Heart left ventricle (tissue), 16 donors: ENCODE measurements around the gene PNRC1. TPM values are rescaled to one million over a fixed set of nuclear protein-coding genes. Genes with fewer than 3 reads are reported as not detected.

Source experiments
- ATAC-seq, 4 donors: fragments of 200-7000 bp; cut with Tn5 transposase; one replicate each; pipeline ENCODE4 v1.9.1; 2020 to 2022; ENCODE audit warnings: moderate library complexity in 4 of 4, mild to moderate bottlenecking in 3 of 4, moderate number of reproducible peaks in 1 of 4
- DNase-seq, 5 donors: peaks; one replicate each; pipeline ENCODE4 v3.0.0-alpha.2; 2020
- H3K27ac ChIP-seq, 12 donors: fragments of 200-600 bp; sonication (generic) in 4 of 12; one replicate each; pipeline versions ENCODE4 v1.5.0 to v1.8.0; 2016 to 2022; ENCODE audit warnings: mild to moderate bottlenecking in 2 of 12
- H3K27me3 ChIP-seq, 9 donors: fragments of 200-600 bp; sonication (generic) in 2 of 9; one replicate each; pipeline versions ENCODE4 v1.5.1 to v1.8.0; 2016 to 2022; ENCODE audit warnings: mild to moderate bottlenecking in 3 of 9
- H3K36me3 ChIP-seq, 9 donors: fragments of 200-600 bp; sonication (generic) in 2 of 9; one replicate each; pipeline versions ENCODE4 v1.5.0 to v1.8.0; 2018 to 2022; ENCODE audit warnings: mild to moderate bottlenecking in 2 of 9
- H3K4me1 ChIP-seq, 12 donors: fragments of 200-600 bp; sonication (generic) in 4 of 12; one replicate each; pipeline versions ENCODE4 v1.5.0 to v1.8.0; 2016 to 2022; ENCODE audit warnings: mild to moderate bottlenecking in 3 of 12
- H3K4me3 ChIP-seq, 12 donors: fragments of 200-600 bp; sonication (generic) in 4 of 12; one replicate each; pipeline versions ENCODE4 v1.5.0 to v1.8.0; 2017 to 2022; ENCODE audit warnings: mild to moderate bottlenecking in 9 of 12, moderate library complexity in 4 of 12
- H3K9me3 ChIP-seq, 12 donors: fragments of 200-600 bp; sonication (generic) in 4 of 12; one replicate each; pipeline versions ENCODE4 v1.5.0 to v1.8.0; 2016 to 2022; ENCODE audit warnings: mild to moderate bottlenecking in 1 of 12
- POLR2A ChIP-seq, 2 donors: fragments of 450-650 bp; IDR thresholded peaks; one replicate each; pipeline ENCODE4 v1.6.1; 2017; ENCODE audit warnings: antibody characterized with exemption in 2 of 2, mild to moderate bottlenecking in 2 of 2, moderate library complexity in 2 of 2
- WGBS, 4 donors: extraction: QIAGEN DNeasy Blood & Tissue Kit in 2 of 4; methylation state at CpG; one replicate each; pipeline versions ENCODE4 v1.1.5 to v1.1.7; 2013 to 2018; 5-methylcytosine and 5-hydroxymethylcytosine counted together
- intact Hi-C, 10 donors: fragments of 100-400 bp; cut with DNase I; formaldehyde crosslinking; loops; one replicate each; pipeline versions ENCODE4 v1.11.1 to v1.14.2; 2022
- polyA plus RNA-seq, 2 donors: library from polyadenylated mRNA; stranded (reverse); fragments of 200-250 nt; gene quantifications; one replicate each; pipeline ENCODE4 v1.2.3, GENCODE V29; 2013
- total RNA-seq, 9 donors: library from RNA; depleted of rRNA in 2 of 9; stranded (reverse); fragments of >200 nt in 2 of 9; fragmentation: NEBNext Ultra II Directional in 3 of 9; extraction: Animal tissue kit (Norgen Biotek cat#: 25700) in 3 of 9; gene quantifications; one replicate each; pipeline versions ENCODE4 v1.1.0 to v1.2.4, GENCODE V29; 2016 to 2023
- TF ChIP-seq, protein P1 (sequence below), 12 donors: fragments of 200-600 bp; sonication (generic) in 4 of 12; IDR thresholded peaks; one replicate each; pipeline versions ENCODE4 v1.5.0 to v1.8.0; 2018 to 2022; ENCODE audit warnings: antibody characterized with exemption in 12 of 12, mild to moderate bottlenecking in 5 of 12
- donor health status: ischemic (EF 13 %, LVEDD 7.1; RV severe dilation, severe dysfunction).
- donor health status: healthy with polysubstance abuse.
- donor health status: DM: no; HTN: yes; CAD: no.
- donor health status: DM: no; HTN: no; CAD: no.
- donor health status: ischemic (EF 25% LVEDD 6.9; RV normal size, moderate dysfunction).
- donor health status: ischemic (EF 25% LVEDD 5.7; RV mildly dilated, moderate dysfunction).
- donor health status: healthy.
- donor health status: DM: yes; HTN: yes; CAD: no.
- donor health status: ischemic (EF 35%, LVEDD 5.7; RV mildly dilated, moderate dysfunction).
- donor health status: nonischemic (EF 11% LVEDD 7.7; RV severe dilation, severe dysfunction).
- donor health status: DM: yes; HTN: yes; CAD: no.
- donor health status: PGD.
- donor health status: ischemic (EF 29% LVEDD 5.4; RV normal size, mild dysfunction).
- donor health status: nonischemic (EF 23%, LVEDD 6.1; RV moderate dilation, normal function).

The PNRC1 gene
- total and polyA plus RNA-seq, 11 donors, result 46.1 to 280 (median 183) TPM

GRCh38 chr6:89079511-89080234 is 878 bp upstream of the PNRC1 start:
- WGBS, 4 donors, result 1 to 2% (median 1%) methylated on average over 20 of the region's 20 CpGs
- H3K27ac ChIP-seq, result peak overlapping the region; percentile 95 to 100 (median 100)
- intact Hi-C loops, result loop anchor here (1.0 to 10.0 kb wide), 18 partner anchors 35 to 333 kb away; partner anchors contain the start of genes PM20D2 (in 4 of the 10), UBE2J1 (in 3 of the 10), RNGTT (in 1 of the 10) and RRAGD (in 1 of the 10)
- H3K27me3 ChIP-seq, result no peaks in the 10 kb centered on the region
- DNase-seq (peak; percentile 45 to 63 (median 52)), ATAC-seq (no peak)
- H3K36me3 ChIP-seq, result peaks cover 0 to 24% (median 16%) of the 10 kb centered on the region in 9 donors
- H3K4me3 ChIP-seq, result peak overlapping the region; percentile 21 to 100 (median 93)
- peaks cover 0 to 37% (median 18%) of the 10 kb centered on the region in 12 donors for H3K4me1 ChIP-seq
- H3K9me3 ChIP-seq, result no peaks in the 10 kb centered on the region
- TF ChIP-seq, protein P1, sequence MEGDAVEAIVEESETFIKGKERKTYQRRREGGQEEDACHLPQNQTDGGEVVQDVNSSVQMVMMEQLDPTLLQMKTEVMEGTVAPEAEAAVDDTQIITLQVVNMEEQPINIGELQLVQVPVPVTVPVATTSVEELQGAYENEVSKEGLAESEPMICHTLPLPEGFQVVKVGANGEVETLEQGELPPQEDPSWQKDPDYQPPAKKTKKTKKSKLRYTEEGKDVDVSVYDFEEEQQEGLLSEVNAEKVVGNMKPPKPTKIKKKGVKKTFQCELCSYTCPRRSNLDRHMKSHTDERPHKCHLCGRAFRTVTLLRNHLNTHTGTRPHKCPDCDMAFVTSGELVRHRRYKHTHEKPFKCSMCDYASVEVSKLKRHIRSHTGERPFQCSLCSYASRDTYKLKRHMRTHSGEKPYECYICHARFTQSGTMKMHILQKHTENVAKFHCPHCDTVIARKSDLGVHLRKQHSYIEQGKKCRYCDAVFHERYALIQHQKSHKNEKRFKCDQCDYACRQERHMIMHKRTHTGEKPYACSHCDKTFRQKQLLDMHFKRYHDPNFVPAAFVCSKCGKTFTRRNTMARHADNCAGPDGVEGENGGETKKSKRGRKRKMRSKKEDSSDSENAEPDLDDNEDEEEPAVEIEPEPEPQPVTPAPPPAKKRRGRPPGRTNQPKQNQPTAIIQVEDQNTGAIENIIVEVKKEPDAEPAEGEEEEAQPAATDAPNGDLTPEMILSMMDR (IDR thresholded peaks at IDR 0.05), result no peak
- no peak for TF ChIP-seq POLR2A (IDR thresholded peaks at IDR 0.05)

DNA sequence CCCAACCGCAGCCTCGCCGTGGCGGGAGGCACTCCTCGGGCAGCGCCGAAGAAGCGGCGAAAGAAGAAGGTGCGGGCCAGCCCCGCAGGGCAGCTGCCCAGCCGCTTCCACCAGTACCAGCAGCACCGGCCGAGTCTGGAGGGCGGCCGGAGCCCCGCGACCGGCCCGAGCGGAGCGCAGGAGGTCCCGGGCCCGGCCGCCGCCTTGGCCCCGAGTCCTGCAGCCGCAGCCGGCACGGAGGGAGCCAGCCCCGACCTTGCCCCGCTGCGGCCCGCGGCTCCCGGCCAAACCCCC is 525 bp downstream of the PNRC1 start:
- ATAC-seq (peak in 2 of 4 donors; percentile 7 to 13), DNase-seq (peak in 1 of 5 donors; percentile 36)
- intact Hi-C loops, result loop anchor here in 9 of 10 donors (2.0 to 10.0 kb wide), 13 partner anchors 36 to 331 kb away; partner anchors contain the start of genes PM20D2 (in 4 of the 9), UBE2J1 (in 3 of the 9) and RRAGD (in 1 of the 9)
- 0 to 1% (median 0%) methylated on average over 28 to 36 of the region's 36 CpGs; no CpG with 5 or more reads in 1 of the 4 donors for WGBS, 4 donors
- Histone ChIP-seq H3K36me3 (peaks cover 0 to 39% (median 30%) of the 10 kb centered on the region in 9 donors), H3K4me3 (peak overlapping the region; percentile 68 to 100 (median 95)), H3K27ac (peak overlapping the region; percentile 95 to 100 (median 100)), H3K4me1 (peaks cover 0 to 50% (median 30%) of the 10 kb centered on the region in 12 donors), H3K27me3 (no peaks in the 10 kb centered on the region), H3K9me3 (no peaks in the 10 kb centered on the region)
- TF ChIP-seq POLR2A (IDR thresholded peaks at IDR 0.05), result no peak
- TF ChIP-seq, protein P1 (IDR thresholded peaks at IDR 0.05), result no peak

DNA sequence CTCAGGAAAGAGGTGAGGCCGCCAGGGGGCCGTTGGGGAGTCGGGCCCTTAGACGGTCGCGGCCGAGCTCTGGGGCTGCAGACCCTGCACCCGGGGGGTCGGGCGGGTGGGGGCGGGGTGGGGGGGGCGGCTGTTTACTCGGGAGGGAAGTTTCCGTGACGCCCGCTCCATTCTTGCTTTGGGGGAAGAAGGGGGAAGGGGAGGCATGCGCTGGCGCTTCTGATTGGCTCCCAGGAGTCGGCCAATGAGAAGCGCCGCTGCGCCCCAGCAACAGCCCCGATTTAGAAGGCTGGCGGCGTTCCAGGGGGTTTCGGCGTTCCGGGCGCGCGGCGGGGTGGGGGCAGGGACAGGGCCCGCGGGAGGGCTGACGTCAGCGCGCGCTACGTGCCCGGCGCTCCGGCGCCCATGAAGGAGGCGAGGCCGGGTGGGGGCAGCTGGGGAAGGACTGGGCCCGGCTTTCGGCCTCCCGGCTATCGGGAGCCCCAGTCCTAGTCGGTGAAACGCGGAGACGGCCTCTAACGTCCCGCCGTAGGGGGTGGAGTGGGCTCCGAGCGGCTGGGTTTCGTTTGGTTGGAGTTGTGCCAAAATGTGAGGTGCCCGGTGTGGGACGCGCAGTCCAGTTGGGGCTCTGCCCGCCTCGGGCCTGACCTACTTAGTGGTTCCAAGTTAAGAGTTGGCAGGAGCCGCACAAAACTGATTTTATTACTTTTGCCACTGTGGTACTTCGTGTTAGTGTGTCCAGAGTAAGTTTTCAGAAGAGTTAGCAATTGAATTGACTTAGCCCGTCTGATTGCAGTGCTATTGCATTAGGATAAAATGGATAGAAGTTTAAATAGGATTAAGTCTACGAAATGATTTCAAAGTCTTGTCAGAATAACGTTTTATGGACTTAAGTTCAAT is 1.1 kb downstream of the PNRC1 start:
- peak overlapping the region; percentile 68 to 100 (median 95) for H3K4me3 ChIP-seq
- no peaks in the 10 kb centered on the region for H3K27me3 ChIP-seq
- H3K36me3 ChIP-seq, result peaks cover 0 to 43% (median 36%) of the 10 kb centered on the region in 9 donors
- DNase-seq (peak; percentile 99 to 100 (median 100)), ATAC-seq (peak; percentile 75 to 87 (median 82))
- intact Hi-C loops, result loop anchor here in 9 of 10 donors (2.0 to 10.0 kb wide), 13 partner anchors 37 to 331 kb away; partner anchors contain the start of genes PM20D2 (in 4 of the 9), UBE2J1 (in 3 of the 9) and RRAGD (in 1 of the 9)
- peaks cover 0 to 56% (median 32%) of the 10 kb centered on the region in 12 donors for H3K4me1 ChIP-seq
- H3K27ac ChIP-seq, result peak overlapping the region; percentile 95 to 100 (median 100)
- WGBS, 4 donors, result 0 to 1% (median 0%) methylated on average over 26 to 69 of the region's 69 CpGs
- TF ChIP-seq, protein P1 (IDR thresholded peaks at IDR 0.05), result no peak
- peak in 1 of 2 donors; percentile 70 for TF ChIP-seq POLR2A (IDR thresholded peaks at IDR 0.05)
- no peaks in the 10 kb centered on the region for H3K9me3 ChIP-seq
